T follicular helper cell (primary cell): ENCODE results near the gene ZNF385C.
"Not testable (repeated sequence)": the region's sequence is repeated elsewhere in the genome, so short reads cannot be mapped to it uniquely, and the experiment has no call there.

Source experiments
- DNase-seq: peaks from one replicate; pipeline ENCODE4 v3.0.0-alpha.2; 2020; ENCODE audit warnings: low read depth

Gene ZNF385C

DNA sequence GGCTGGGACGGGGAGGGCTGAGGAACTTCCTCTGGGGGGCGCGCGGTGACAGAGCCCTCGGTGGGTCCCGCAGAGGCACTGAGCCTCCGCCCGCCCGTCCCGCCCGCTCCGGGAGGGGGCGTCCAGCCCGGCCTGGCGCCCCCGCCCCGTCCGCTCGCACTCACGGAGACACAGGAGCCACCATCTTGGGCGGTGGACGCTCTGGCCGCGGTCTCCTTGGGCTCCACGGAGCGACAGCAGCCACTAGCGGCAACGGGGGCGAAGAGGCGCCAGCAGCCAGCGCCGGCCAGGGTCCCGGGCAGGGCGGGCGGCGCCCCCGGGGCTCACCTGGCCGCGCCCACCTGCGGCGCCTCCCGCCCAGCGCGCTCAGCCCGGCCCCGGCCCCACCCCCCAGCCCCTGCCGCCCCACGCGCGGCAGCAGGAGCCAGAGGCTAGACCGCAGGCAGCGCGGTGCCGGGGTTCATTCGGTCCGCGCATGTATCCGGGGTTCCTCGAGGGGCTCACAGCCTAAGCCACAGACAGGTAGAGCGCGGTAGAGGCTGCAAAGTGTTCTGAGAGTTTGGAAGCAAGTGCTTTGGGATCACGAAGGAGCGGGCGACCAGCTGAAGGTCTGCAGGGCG, 47.8 kb downstream of the ZNF385C start, which contains the start of gene C17orf113:
Gene C17orf113, minus strand, starts transcription at position 209 of the 620 bp plus-strand sequence. CDS start 7,225 bp downstream, outside the sequence.
- DNase-seq = peak; percentile 25

DNA sequence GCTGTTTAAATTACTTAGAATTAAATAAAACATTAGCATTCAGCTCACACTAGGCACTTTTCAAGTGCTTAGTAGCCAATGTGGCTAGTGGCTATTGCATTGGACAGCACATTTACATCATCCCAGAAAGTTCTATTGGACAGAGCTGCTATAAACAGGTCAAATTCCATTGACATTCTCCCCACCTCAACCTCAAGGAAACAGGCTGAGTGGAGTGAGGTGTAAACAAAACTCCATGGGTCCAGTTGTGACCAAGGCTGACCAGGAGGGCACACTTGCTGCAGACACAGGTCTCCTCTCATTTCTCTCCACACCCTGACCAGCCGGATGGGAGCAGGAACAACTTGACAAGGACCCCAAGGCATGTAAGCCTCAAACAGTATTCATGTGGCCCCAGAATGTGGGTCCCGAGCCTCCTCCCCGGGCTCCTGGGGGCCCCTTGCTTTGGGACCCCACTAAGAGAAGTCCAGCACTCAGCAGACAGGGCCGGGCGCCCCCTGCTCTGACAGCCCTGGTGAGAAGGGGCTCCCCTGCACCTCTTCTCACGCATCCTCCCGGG, 48.4 kb downstream of the ZNF385C start:
- no peak for DNase-seq

DNA sequence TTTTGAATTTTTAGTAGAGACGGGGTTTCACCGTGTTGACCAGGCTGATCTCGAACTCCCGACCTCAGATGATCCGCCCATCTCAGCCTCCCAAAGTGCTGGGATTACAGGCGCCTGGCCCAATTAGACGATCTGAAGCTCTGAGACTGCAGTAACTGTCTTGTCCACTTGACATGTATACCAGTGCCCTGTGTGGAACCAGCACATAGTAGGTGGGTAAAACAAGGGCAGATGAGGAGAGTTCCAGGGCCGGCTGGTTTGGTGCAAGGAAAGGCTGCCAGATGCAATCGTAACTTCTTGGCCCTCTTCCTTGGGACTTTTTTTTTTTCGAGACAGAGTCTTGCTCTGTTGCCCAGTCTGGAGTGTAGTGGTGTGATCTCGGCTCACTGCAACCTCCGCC, 50.9 kb downstream of the ZNF385C start:
- no peak for DNase-seq

DNA sequence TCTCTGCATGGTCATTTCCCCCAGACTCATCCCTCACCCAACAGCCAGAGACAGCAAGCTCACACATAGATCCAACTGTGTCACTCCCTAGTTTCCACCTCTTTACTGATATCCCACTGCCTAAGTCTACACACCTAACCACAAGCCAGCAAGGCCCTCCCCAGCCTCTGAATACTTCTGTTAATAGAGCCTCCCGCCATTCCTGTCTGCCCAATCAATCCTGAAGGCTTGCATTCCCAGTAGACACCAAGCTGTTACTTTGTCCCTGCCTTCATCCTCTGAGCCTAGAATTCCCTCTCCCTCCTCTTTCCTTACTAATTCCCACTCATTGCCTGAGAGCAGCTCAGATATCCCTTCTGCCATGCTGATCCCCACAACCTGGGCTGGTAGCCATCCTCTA, 52.6 kb downstream of the ZNF385C start:
- no peak for DNase-seq

DNA sequence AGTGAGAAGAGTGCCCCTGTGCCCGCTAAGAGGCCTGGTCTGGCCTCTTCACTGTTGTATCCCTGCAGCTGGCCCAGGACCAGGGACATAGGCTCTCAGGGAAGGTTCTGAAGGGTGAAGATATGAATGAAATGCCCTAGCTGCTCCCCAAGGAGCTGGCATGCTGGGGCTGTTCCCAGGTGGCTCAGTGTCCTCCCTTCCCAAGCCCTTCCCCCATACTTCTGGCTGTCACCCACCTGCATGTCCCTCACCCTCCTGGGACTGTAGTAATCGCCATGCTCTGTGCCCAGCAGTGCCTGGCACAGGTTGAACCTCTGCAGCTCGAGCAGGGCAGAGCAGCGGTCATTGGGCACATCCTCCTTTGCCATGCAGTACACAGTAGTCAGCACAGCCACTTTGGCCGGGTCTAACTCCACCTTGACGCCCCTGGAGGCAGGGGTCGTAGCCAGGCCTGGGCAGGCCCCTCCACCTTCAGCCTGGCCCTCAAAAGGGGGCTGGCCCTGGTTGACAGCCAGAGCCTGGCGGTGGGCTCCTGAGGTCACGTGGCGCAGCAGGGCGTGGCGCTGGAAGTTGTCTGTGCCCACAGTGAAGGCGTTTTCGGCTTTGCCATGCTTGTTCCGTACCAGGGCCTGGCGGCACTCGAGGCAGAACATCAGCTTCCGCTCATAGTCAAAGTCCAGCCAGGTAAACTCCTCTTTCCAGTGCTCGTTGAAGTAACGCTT, 55.5 kb downstream of the ZNF385C start:
- DNase-seq = no peak

DNA sequence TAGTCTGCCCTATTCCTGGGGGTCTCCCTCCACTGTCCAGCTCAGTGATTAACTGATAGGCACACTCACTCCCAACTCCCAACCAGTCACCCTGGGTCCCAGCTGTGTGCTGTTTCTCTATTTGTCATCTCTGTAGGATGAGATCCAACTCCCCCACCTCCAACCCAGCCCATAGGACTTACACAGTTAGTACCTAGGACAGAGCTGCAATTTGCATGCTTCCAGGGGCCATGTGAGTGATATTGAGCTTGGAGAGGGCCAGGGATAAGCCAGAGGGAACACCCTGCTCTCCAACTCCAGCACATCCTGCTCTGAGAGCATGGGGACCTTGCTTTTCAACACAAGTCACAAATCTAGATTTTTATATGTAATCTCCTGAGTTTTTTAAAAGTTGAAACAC, 56.7 kb downstream of the ZNF385C start:
- no peak for DNase-seq

DNA sequence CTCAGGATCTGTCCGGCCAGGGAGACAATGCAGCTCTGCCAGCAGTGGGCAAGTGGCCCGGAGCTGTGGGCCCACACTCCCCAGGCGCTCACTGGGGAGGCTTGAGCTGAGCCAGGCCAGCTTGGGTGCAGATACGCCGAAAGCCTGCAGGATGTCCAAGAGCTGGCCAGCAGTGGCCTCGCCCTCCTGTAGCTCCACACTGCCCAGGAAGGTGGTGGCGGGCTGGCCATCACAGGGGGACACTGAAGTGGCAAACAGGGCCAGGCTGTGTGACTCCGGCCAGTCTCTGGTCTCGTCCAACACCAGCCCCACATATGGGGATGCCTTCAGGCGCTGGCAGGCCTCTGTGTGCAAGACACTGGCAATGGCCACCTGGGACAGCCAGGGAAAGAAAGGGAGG, 57.5 kb downstream of the ZNF385C start:
- no peak for DNase-seq

DNA sequence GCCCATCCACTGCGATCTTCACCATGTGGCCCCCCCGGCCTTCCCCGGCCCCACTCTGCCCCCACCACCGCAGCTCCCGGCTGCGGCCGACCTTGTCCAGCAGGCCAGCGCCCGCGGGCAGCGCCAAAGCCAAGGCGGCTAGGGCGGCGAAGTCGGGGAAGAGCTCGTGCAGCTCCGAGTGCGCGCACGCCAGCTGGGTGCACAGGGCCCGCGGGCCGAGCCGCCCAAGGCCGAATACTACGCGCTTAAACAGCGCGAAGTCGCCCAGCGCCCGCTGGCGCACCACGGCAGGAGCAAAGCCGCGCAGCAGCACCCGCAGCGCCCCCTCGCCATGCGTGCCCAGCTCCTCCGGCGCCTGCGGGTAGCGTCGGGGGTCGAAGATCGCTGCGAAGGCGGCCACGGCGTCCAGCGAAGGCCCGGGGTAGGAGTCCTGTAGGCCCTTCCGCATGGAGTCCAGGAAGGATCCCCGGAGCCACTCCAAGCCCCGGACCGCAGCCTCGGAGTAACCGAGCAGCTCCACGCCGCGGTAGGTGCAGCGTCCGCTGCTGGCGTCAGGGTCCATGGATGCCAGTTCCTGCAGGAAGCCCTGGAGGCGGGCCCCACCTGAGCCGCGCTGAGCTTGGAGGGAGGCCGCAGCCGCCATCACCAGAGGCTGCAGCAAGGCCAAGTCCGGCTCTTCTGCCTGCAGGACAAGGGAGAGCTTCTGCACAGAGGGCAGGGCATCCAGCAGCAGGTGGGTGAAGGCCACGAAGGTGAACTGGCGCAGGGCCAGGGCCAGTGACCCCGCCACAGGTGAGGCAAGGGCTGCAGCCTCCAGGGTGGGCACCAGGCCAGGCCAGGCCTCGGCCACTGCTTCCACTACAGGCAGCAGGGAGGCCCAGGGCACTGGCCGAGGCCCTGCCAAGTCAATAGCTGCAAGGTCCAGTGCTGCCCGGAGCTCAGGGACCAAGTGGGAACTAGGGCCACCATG, 58.2 kb downstream of the ZNF385C start:
- no peak for DNase-seq

DNA sequence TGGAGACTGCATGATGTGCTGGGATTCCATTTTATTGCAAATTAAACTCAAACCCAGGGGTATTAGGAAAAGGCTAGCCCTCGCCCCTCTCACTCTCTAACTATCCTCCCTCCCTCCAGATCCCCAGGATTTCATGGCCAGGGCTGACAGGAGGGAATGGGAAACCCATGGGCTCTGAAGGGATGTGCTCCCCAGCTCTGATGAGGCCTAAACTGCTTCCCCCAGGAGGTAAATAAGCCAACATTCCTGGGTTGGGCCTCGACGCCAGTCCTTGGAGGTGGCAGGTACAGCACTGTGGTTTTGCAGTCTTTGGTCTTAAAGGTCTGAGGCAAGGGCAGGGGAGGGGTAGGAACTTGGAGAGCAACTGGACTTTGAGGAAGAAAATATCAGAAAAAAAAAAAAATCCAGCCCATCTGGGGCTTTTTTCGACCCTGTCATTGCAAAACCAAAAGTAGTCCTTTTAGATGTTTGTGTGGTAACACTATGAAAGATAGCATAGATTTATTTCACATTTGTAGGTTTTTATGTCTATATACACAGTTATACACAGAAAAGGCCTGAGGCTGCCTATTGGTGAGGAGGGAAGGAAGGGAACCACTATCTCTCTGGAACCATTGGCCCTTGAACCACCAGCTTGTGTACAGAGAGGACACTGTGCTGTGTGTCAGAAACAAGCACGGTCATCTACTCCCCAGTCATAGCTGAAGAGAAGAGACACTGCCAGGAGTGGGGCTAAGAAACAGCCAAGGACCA, 59.9 kb downstream of the ZNF385C start:
- no peak for DNase-seq

DNA sequence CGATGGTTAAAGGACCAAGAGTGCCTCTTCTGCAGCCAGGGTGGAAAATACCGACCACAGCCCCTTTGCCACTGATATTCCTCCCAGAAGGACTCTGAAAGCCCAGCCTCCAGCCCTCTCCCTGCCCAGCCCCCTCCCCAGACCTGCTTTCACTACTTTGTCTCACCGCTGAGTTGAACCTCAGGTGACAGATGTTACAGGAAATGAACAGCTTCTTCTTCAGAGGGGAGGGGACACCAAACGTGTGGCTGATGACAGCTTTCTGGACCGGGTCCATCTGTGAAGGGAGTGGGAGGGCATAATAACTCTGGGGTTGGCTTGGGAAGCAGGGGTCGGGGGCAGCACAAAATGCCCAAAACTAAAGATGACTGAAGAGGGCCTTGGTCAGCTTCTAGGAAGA, 64.2 kb downstream of the ZNF385C start:
- no peak for DNase-seq

DNA sequence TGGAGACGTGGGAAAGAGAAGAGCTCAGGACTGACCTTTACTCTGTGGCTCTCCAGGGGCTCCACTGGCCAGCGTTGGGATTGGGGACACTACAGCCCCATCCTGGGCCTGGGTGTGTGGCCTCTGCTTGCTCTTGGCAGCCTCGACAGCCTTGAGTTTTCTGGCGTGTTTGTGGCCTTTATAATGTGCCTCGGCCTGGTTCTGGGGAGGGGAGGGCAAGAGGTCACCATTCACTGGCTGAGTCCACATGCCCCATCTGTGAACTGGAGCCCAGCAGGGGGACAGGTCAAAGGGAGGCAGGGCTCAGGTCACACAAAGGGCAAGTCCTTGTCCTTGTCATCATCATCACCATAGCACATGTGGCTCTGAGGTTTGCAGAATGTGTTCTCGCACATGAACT, 66.7 kb downstream of the ZNF385C start:
- DNase-seq = no peak

DNA sequence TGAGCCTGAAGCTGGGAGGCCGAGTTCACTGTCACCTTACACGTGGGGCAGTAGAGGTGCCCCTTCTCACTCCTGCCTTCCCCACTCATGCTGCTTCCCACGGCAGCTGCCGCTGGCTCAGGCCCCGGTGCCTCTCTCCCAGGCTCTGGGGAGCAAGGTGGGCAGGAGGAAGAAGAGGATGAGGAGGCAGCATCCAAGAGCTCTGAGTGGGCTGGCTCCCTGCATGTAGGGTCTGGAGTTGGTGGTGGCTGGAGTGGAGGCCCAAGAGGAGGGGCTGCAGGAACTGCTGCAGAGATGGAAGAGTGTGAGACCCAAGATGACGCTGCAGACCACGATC, 69.5 kb downstream of the ZNF385C start:
- DNase-seq = no peak

DNA sequence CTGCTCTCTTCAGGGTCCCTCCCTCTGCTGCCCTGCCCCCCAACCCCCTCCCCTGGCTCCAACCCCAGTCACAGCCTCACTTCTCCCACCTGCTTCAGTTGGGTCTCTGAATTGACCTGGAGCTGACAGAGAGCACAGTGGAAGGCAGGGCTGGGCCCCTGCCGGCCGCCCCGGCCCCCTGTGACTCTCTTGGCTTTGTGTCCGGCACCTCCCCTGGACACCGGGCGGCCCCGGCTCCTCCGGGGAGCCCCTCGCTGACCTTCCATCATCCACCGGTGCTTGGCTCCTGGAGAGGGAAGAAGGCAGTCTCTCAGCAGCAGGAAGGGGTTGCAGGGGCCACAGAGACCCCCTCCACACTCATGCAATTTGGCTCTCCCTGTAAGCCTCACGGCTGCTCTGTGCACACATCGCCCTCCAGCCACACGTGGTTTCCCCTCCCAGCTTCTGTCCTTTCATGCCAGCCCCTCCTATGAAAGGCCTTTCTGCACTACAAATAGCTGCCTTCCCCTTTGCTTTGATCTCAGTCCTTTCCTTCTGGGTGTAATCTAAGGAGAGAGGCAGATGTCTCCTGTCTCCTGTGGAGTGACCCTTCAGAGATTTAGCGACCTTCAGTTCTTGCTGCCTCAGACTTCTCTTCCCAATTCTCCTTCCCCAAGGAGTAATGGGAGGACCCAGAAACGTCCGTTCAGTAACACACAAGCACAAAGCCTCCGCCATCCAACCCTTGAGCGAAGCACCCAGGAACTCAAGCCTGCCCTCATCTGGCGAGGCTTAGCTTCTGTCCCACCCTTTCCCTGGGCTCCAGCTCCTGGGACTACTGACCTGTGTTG, 70.1 kb downstream of the ZNF385C start:
- DNase-seq = no peak

DNA sequence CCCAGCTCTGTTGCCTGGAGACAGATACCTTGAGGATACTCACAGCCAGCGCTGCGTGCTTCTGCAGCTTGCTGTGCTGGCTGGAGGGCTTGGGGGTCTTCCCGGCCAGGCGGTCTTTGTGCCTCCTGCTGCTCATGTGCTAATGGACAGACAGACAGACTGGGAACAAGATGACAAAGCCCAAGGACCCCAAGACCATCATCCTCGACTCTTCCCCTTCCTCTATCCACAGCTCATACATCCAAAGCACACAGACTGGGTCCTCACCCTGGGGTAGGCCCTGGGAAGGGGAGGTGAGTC, 70.7 kb downstream of the ZNF385C start:
- DNase-seq = no peak

DNA sequence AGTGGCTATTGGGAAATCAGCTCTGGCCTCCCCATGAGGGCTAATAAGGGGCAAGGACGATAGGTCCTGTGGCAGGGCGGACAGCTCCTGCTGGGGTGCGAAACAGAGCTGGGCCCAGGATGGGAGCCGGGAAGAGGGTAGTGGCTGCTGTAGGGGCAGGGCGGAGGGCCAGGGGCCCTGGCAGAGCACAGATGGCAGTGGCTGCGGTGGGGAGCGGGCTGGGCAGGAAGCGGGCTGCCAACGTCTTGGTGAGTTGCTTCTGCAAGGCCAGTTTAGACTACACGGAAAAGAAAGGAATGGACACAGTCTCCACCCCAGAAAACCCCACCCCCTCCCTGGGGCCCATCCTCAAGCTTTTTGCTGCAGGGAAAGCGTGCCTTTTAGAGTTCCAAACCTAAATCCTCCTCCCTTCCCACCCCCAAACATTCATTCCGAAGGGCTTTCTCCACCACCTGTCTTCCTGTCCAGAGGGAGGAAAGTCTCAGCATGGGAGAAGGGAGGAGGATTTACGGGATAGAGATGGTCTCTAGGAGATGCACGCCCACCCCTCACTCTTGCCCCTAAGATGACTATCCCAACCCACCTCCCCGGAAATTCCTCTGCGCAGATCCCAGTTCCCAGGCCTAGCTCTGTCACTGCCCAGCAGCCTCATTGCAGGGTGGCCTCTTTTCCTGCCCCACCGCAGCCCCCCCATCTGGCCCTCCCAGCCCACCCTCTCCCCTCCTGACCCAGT, 71.2 kb downstream of the ZNF385C start:
- no peak for DNase-seq

DNA sequence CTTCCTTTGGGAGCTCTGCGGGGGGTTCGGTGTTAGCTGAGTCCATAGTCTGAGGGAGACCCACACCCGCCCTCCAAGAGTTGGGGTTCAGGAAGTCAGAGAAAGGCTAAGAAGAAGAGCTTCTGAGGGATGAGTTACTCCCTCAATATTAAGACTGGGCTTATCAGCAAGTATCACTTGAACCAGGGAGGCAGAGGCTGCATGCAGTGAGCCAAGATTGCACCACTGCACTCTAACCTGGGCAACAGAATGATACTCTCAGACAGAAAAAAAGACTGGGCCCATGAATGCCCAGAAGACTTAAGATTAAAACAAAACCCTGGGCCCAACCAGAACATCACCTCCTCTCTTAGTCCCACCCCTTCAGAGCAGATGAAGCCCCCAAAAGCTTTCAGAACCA, 72.3 kb downstream of the ZNF385C start:
- no peak for DNase-seq

DNA sequence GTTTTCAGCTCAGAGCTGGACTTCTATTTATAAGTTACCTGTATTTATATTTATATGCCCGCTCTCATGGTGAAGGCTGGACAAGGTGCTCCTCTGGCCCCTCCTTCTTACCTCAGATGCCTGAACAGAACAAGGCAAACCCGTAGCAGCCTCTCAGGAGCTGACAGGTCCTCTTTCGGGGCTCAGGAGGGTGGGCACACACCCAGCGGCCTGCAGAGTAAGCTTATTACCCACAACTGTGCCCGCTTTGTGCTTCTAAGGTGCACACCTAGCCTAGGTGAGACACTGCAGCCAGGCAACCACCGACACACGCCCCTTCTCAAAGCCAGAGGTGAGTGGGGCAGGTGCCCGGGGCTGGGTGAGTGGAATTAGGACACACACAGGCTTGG, 73.1 kb downstream of the ZNF385C start:
- no peak for DNase-seq

DNA sequence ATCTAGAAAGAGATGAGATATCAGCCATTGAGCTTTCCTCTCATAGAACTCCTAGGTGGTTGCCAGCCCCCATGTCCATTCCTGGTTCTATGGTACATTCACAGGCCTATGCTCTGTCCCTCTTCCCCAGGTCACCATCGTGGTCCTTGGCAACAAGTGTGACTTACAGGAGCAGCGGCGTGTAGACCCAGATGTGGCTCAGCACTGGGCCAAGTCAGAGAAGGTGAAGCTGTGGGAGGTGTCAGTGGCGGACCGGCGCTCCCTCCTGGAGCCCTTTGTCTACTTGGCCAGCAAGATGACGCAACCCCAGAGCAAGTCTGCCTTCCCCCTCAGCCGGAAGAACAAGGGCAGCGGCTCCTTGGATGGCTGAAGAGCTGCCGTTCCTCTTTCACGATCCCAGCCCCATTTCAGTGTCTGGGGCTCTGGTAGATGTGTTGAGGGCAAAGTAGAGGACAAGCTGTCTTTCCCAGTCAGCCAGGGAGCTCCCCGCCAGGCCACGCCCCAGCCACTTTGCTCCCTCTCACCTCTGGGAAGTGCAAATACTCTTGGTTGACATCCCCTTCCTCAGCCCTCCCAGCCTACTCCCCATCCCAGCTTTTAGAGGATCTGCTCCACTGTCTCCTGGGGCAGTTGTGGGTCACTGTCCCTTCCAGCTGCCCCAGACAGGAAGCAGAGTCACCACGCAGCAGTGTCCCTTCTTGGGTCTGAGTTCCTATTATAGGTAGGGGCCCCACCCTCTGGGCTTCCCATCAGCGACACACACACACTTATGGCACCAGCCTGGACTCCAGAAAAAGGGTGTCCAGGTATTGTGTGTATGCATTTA, 74.5 kb downstream of the ZNF385C start:
- DNase-seq = no peak

DNA sequence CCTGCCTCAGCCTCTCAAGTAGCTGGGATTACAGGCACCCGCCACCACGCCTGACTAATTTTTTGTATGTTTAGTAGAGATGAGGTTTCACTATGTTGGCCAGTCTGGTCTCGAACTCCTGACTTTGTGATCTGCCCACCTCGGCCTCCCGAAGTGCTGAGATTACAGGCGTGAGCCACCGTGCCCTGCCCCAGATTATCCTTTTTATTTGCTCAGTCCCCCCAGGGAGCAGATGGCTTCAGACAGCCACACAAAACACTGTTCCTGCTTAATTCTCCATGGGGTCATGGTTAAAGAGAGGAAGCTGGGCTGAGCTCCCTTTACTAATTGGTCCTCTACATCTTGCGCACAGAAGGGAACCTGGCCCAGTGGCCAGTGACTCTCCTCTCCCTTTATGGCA, 77.4 kb downstream of the ZNF385C start:
- DNase-seq = not testable (repeated sequence)
